A172 (cell line): ENCODE data around the gene OST4. TPM values are rescaled to one million over a fixed set of nuclear protein-coding genes. Genes with fewer than 3 reads are reported as not detected.
"Not testable (repeated sequence)": the region's sequence is repeated elsewhere in the genome, so short reads cannot be mapped to it uniquely, and the experiment has no call there.

Experiments
- DNase-seq: peaks from one replicate; pipeline ENCODE4 v3.0.0-alpha.2; 2015; ENCODE audit warnings: low spot score
- total RNA-seq: library from RNA; depleted of rRNA; stranded (reverse); fragments of >200 nt; shearing (Covaris generic); gene quantifications from 2 replicates; pipeline ENCODE4 v1.2.3, GENCODE V29; 2014; rRNA removed

The OST4 gene
- 334 and 356 TPM in 2 replicates for total RNA-seq

DNA sequence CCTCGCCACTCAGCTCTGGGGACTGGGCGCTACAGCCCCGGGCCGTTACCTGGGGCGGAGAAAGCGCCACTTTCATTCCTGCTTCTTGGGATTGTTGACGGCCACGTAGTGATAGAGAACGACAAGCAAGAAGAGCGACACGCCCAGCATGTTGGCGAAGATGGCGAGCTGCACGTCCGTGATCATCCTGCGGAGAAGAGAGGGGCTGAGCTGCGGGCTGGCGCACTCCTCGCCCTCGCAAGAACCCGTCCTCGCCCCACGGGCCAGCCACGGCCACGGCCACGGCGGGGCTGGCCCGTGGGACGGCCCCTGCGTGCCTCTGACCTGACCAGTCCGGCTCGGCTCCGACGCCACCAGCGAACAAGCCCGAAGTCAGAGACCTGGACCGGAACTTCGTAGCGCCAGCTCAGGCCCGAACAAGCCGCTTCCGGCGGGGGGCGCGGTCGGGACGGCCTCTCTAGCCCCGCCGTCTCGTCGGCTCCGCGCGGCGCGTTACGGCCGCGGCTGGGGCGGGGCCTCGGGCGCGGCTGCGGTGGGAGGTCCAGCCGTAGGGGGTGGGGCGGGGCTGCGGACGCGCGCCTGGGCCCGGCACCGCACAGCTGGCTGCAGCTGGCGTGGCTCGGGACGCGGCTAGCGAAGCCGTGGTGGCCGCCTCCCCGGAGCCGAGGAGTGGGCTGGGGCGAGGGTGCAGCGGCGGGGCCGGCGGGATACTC is at the start of gene OST4:
OST4 (minus strand) TSS at position 378 of the 713 bp plus-strand sequence.
- peak; percentile 85 for DNase-seq

DNA sequence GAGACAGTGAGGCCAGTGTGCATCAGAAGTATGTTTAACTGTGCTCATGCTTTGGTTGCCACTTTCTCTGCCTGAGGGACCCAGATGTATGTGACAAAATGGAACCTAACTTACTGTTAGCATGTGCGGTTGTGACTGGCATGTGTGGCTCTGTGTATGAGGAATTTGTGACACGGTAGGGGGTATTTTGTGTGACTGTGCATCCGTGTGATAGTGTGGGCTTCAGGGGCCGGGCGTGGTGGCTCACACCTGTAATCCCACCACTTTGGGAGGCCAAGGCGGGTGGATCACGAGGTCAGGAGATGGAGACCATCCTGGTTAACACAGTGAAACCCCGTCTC is 47.8 kb upstream of the OST4 start:
- DNase-seq: not testable (repeated sequence)

DNA sequence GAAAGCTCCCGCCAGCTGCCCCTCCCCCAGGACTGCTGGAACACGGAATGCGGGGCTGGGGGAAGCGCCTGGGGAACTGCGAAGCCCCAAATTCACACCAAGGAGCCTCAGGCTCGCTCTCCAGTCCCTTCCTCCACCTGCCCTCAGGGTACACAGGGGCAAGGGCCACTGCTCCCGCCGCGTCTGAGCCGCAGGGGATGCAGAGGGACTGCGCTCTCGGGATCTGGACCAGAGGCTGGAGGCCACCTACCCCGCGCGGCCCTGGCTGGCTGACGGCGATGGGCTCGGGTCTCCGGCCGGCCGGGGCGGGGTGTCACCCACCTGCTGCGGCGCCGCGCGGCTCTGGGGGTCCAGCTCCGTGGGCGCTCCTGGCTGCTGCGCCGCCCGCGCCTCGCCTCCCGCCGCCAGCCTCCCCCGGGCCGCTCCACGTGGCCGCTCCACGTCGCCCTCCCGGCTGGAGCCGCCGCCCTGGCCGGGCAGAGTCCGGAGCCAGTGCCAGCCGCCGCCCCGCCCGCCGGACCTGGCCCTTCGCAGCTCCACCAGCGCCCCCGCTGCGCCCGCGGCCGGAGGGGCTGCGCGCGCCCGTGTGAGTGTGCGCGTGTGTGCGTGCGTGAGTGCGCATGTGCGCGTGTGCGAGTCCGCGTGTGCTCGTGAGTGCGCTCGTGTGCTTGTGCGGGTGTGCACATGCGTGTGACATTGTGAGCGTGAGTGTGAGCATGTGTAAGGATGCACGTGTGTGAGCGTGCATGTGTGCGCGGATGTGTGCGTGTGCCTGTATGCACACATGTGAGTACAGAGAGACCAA is 47.3 kb upstream of the OST4 start, which contains the start of gene CGREF1:
CGREF1 (minus strand) TSS at position 604 of the 805 bp plus-strand sequence. CDS start 14,762 bp downstream, outside the sequence.
- DNase-seq: no peak

DNA sequence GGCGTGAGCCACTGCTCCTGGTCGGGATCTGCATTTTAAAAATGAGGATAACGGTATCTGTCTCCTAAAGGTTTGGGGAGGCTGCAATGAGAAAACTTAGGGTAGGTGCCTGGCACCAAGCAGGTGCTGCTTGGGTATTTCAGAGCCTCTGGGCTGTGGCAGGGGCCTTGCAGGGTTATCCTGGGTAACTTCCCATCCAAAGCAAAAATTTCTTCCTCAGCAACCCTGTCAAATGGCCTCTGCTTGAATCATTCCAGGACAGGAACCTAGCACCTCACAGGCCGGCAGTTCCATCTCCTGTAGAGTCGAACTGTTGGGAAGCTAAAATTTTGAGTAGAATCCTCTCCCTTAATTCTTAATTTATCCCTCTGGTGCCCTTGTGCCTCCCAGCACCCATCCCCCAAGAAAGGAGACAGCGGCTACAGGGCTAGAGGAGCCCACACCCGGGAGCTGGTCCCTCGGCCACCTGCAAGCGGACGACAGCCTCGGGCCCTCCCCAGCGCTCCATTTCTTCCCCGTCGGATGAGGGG is 46.6 kb upstream of the OST4 start:
- no peak for DNase-seq

DNA sequence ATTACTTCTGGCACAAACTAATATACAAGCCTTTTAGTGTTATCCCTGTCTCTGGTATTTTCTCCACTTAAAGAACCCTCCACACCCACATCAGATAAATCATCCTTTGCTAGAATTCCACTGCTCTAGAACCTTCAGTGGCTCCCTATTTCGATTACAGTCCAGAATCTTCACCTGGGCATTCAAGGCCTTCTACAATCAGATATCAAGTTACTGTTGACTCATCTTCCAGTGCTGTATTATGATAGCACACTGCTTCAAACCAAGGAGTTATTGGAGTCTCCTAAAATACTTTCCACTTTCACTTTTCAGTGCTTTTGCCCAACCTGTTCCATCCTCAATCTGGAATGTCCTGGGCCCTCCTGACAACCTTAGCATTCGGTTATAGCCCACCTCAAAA is 44.1 kb upstream of the OST4 start:
- DNase-seq: no peak

DNA sequence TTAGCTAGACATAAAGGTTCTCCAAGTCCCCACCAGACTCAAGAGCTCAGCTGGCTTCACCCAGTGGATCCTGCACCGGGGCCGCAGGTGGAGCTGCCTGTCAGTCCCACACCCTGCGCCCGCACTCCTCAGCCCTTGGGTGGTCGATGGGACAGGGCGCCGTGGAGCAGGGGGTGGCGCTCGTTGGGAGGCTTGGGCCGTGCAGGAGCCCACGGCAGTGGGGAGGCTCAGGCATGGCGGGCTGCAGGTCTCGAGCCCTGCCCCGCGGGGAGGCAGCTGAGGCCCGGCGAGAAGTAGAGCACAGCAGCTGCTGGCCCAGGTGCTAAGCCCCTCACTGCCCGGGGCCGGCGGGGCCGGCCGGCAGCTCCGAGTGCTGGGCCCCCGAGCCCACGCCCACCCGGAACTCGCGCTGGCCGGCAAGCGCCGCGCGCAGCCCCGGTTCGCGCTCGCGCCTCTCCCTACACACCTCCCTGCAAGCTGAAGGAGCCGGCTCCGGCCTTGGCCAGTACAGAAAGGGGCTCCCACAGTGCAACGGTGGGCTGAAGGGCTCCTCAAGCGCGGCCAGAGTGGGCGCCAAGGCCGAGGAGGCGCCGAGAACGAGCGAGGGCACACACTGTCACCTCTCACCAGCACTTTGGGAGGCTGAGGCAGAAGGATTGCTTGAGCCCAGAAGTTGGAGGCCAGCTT is 40.1 kb upstream of the OST4 start:
- not testable (repeated sequence) for DNase-seq

DNA sequence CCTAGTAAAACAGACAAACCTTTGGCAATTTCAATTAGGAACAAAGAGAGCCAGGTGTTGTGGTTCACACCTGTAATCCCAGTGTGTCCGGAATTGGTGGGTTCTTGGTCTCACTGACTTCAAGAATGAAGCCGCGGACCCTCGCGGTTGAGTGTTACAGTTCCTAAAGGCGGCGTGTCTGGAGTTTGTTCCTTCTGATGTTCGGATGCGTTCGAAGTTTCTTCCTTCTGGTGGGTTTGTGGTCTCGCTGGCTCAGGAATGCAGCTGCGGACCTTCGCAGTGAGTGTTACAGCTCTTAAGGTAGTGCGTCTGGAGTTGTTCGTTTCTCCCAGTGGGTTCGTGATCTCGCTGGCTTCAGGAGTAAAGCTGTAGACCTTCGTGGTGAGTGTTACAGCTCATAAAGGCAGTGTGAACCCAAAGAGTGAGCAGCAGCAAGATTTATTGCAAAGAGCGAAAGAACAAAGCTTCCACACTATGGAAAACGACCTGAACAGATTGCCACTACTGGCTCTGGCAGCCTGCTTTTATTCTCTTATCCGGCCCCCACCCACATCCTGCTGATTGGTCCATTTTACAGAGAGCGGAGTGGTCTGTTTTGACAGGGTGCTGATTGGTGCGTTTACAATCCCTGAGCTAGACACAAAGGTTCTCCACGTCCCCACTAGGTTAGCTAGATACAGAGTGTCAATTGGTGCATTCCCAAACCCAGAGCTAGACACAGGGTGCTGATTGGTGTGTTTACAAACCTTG is 39.3 kb upstream of the OST4 start:
- not testable (repeated sequence) for DNase-seq

DNA sequence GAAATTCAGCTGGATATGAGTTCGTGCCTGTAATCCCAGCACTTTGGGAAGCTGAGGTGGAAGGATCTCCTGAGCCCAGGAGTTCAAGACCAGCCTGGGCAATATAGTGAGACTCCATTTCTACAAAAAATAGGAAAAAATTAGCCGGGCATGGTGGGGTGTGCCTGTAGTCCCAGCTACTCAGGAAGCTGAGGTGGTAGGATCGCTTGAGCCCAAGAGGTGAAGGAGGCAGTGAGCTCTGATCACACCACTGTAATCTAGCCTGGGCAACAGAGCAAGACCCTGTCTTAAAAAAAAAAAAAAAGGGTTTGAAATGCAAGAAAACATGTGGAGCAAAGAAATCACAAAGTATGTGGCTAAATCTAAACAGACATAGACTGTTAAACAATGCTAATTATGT is 37.6 kb upstream of the OST4 start:
- no peak for DNase-seq

DNA sequence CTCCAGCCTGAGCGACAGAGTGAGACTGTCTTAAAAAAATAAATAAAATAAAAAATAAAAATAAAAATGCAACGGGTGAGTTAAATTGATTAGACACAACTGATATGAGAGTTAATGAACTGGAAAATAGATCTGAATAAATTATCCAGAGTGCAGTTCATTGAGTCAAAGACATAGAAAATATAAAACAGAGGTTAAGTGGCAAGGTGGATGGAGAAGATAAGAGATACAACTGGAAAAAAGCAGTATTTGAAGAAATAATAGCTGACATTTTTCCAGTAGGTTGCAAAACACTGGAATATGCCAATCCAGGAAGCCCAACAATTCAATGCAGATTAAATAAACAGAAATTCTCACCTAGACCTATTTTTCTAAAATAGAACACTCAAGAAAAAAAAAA is 36.8 kb upstream of the OST4 start:
- no peak for DNase-seq

DNA sequence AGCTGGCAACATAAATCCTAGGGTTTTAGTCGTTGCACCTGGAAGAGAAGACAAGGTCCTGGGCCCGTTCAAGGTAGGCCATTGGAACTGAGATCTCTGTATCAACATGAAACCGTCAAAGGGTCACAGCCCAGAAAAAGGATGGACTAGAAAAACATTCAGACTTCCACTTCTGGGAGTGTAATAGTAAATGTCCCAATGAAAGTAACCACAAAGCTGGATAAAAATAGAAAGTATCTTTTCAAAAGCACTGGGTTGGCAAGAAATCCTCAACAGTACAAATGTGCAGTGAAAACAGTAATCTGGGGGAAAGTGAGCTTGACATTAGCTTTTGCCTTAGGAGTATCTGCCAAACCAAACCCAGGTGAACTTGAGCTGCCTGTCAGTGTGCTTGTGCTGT is 34.5 kb upstream of the OST4 start:
- no peak for DNase-seq

DNA sequence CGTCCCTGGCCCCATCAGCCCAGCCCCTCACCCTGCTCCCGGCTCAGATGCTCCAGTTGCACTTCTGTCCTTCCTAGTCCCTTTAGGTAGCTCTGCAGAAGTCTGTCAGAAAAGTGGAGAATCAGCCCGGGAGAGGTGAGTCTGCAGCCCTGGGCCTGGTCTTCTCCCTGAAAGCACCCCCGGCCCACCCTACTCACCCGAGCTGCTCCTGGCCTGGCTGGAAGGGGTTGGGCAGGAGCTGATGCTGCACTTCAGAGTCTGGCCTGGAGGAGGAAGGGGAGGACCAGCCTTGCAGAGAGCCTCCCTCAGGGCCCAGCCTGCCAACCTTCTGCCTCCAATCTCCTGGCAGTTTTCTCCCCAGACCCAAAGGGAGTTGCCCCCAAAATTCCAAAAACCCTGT is 30.9 kb upstream of the OST4 start:
- no peak for DNase-seq

DNA sequence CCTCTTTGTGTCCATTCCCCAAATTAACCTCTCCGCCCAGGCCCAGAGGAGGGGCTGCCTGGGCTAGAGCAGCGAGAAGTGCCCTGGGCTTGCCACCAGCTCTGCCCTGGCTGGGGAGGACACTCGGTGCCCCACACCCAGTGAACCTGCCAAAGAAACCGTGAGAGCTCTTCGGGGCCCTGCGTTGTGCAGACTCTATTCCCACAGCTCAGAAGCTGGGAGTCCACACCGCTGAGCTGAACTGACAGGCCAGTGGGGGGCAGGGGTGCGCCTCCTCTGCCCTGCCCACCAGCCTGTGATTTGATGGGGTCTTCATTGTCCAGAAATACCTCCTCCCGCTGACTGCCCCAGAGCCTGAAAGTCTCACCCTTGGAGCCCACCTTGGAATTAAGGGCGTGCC is 28.6 kb upstream of the OST4 start:
- DNase-seq: no peak

DNA sequence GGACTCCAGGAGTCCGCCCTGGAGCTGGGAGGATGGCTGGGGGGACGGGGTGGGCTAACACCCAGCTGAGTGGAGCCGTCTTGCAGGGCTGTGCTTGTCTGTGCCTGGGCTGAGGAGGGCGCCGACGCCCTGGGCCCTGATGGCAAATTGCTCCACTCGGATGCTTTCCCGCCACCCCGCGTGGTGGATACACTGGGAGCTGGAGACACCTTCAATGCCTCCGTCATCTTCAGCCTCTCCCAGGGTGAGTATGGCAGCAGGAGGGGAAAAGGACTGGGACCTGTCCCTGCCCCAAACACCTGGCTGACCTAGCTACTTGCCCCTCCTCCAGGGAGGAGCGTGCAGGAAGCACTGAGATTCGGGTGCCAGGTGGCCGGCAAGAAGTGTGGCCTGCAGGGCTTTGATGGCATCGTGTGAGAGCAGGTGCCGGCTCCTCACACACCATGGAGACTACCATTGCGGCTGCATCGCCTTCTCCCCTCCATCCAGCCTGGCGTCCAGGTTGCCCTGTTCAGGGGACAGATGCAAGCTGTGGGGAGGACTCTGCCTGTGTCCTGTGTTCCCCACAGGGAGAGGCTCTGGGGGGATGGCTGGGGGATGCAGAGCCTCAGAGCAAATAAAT is 28.0 kb upstream of the OST4 start:
- no peak for DNase-seq

DNA sequence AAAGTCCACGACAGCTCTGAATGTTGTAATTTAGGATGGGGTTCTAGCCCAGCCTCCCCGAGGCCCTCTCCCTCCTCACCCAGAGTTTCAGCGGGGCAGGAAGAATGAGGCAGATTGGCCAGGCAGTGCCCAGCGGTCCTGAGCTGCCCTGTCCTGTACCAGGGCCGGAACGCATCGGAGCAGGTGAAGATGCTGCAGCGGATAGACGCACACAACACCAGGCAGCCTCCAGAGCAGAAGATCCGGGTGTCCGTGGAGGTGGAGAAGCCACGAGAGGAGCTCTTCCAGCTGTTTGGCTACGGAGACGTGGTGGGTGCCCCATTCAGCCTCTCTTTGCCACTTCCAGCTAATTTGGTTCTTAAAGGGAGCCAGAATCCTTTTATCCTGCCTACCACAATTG is 25.9 kb upstream of the OST4 start:
- DNase-seq: no peak

DNA sequence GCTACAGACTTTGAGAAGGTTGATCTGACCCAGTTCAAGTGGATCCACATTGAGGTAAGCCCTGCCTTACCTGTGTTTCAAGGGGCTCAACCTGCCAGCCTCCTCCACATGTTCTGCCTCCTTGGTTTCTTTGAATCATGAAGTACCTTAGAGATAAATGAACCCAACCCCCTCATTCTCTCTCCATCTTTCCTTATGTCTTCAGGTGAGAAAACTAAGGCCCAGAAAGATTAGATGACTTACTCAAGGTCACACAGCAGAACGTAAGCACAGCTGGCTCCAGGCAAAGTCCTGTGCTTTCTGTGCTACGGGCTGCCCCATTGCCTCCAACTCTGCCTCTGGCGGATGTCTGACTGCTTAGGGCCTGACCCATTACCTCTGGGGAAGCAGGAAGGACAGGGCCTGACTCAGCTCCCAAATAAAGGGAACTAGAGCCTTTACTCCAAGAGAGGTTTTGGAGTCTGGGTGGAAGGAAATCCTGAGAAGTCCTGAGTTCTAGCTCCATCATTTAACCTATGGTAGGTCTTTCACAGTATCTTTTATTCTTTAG is 25.4 kb upstream of the OST4 start:
- no peak for DNase-seq

DNA sequence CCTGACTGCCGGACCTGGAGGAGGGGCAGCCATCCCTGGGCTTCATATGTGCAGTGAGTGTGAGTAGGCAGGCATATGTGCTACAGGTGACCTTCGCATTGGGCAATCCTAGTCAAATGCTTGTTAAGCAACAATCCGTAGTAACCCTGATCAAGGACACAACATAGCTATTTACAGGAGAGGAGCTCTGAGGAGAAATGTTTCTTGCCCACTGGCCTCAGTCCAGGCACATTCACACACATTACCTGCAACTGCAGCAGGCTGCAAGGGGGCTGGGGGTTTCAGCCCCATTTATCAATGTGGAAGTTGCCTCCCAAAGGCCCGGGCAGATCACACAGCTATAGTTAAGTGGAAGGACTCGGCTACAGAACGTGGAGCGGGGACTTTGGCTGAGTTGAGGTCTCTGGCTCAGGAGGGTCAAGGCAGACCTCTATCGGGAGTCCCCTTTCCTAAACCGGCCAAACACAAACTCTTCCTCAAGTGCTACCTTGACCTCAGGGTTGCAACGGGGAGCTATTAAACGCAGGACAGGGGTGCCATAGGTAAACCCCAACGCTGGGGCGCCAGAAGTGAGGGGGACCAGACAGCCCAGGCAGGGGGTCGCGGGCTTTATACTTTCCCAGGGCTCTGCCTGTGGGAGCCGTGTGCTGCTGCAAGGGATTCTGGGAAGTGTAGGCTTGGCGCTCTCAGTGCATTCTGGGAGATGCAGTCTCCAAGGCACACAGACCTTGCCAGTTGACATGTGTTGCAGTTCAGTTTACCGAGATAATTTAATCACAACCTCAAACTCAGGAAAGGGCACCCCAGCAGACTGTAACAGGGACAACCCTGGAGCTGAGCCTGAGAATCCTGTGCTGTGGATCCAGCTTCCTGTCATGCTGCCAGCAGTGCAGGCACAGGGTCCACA is 24.5 kb upstream of the OST4 start:
- peak; percentile 22 for DNase-seq

DNA sequence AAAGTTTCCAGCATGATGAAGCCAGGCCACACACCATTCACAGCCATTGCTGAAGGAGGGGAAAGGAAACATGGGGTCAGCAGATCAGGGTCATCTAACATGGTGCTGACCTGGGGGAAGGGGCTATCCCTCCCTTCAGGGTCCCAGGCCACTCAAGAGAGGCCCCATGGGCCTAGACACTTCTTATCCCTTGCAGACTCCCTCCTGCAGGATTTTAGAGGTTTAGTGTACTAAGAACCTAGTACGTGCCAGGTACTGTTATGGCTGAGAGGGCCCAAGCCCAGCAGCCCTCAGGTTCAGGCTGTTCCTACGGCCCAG is 23.9 kb upstream of the OST4 start:
- DNase-seq: no peak

DNA sequence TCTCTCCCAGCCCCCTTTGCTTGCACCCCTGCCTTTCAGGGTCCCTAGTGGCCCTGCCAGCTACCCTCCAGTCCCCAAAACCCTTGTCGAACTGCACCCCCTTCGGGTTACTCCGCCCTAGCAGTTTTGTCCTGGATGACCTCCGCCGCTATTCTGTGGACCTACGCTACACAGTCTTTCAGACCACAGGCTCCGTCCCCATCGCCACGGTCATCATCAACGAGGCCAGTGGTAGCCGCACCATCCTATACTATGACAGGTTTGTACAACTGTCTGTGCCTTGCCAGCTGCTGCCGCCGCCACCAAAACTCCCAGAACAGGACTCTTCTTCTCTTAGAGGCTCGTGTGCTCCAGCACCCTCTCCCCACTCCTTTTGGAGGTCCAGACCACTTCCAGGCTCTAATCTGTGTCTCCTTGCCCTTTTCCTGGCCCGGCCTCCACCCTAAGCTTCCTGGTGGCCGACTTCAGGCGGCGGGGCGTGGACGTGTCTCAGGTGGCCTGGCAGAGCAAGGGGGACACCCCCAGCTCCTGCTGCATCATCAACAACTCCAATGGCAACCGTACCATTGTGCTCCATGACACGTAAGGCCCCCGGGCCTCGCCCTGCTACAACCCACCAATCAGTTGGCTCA is 23.0 kb upstream of the OST4 start:
- DNase-seq: no peak
